Lower leg skin (tissue), 3 donors: ENCODE results near the gene AKT2.

Experiments used
- POLR2A ChIP-seq, 2 donors: fragments of 450-650 bp; IDR thresholded peaks; one replicate each; pipeline ENCODE4 v1.6.1; 2016 to 2017; ENCODE audit warnings: antibody characterized with exemption in 2 of 2, mild to moderate bottlenecking in 1 of 2, moderate library complexity in 1 of 2
- TF ChIP-seq, protein P1 (sequence below), 3 donors: fragments of 450-650 bp; IDR thresholded peaks; one replicate each; pipeline ENCODE4 v1.5.1; 2016; ENCODE audit warnings: antibody characterized with exemption in 3 of 3, mild to moderate bottlenecking in 3 of 3, moderate library complexity in 2 of 3

DNA sequence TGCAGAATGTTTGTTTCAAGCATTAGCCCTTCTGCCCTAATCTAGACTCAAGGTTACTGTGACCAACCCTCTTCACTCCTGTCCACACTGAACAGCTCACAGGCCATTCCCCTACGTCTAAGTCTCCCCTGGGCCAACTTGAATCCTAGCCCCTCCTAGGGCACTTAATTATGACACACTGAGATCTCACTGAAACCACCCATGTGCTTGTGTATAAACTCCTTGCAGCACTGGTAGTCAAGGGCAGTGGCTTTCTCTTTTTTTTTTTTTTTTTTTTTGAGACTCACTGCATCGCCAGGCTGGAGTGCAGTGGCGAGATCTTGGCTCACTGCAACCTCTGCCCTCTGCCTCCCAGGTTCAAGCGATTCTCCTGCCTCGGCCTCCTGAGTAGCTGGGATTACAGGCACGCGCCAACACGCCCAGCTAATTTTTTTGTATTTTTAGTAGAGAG is 1.9 kb upstream of the AKT2 start:
- TF ChIP-seq, protein P1, sequence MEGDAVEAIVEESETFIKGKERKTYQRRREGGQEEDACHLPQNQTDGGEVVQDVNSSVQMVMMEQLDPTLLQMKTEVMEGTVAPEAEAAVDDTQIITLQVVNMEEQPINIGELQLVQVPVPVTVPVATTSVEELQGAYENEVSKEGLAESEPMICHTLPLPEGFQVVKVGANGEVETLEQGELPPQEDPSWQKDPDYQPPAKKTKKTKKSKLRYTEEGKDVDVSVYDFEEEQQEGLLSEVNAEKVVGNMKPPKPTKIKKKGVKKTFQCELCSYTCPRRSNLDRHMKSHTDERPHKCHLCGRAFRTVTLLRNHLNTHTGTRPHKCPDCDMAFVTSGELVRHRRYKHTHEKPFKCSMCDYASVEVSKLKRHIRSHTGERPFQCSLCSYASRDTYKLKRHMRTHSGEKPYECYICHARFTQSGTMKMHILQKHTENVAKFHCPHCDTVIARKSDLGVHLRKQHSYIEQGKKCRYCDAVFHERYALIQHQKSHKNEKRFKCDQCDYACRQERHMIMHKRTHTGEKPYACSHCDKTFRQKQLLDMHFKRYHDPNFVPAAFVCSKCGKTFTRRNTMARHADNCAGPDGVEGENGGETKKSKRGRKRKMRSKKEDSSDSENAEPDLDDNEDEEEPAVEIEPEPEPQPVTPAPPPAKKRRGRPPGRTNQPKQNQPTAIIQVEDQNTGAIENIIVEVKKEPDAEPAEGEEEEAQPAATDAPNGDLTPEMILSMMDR (IDR thresholded peaks at IDR 0.05): no peak
- no peak for TF ChIP-seq POLR2A (IDR thresholded peaks at IDR 0.05)
